Measurements from ENCODE around the gene ELMO2.

Gene ELMO2

GRCh38 chr20:46367234-46367633, 39.2 kb downstream of the ELMO2 start:
- DNase-seq (ENCODE audit: low read depth), result no peak

- no peak for DNase-seq (ENCODE audit: low read depth)
Measured at GRCh38 chr20:46366826-46367225, 39.6 kb downstream of the ELMO2 start.

- no peak for DNase-seq (ENCODE audit: low read depth)
Measured at GRCh38 chr20:46365487-46366220, 40.8 kb downstream of the ELMO2 start.

GRCh38 chr20:46364670-46365486, 41.5 kb downstream of the ELMO2 start:
- DNase-seq (ENCODE audit: low read depth), result no peak

- DNase-seq (ENCODE audit: low read depth), result peak; percentile 77
Measured at GRCh38 chr20:46363874-46364669, 42.3 kb downstream of the ELMO2 start.

- DNase-seq (ENCODE audit: low read depth), result no peak
Measured at GRCh38 chr20:46362921-46363867, 43.2 kb downstream of the ELMO2 start.

GRCh38 chr20:46361811-46362210, 44.6 kb downstream of the ELMO2 start:
- DNase-seq (ENCODE audit: low read depth), result no peak

- no peak for DNase-seq (ENCODE audit: low read depth)
Measured at GRCh38 chr20:46361381-46361780, 45.0 kb downstream of the ELMO2 start.

- DNase-seq (ENCODE audit: low read depth), result no peak
Measured at GRCh38 chr20:46359233-46359751, 47.1 kb downstream of the ELMO2 start.

GRCh38 chr20:46358346-46359058, 47.9 kb downstream of the ELMO2 start:
- DNase-seq (ENCODE audit: low read depth), result no peak

GRCh38 chr20:46357030-46357514, 49.3 kb downstream of the ELMO2 start:
- no peak for DNase-seq (ENCODE audit: low read depth)

GRCh38 chr20:46356195-46357029, 50.0 kb downstream of the ELMO2 start:
- DNase-seq (ENCODE audit: low read depth), result no peak

GRCh38 chr20:46355778-46356177, 50.6 kb downstream of the ELMO2 start:
- no peak for DNase-seq (ENCODE audit: low read depth)

GRCh38 chr20:46354920-46355654, 51.3 kb downstream of the ELMO2 start:
- no peak for DNase-seq (ENCODE audit: low read depth)

- no peak for DNase-seq (ENCODE audit: low read depth)
Measured at GRCh38 chr20:46354207-46354555, 52.2 kb downstream of the ELMO2 start.

GRCh38 chr20:46353500-46354206, 52.8 kb downstream of the ELMO2 start:
- DNase-seq (ENCODE audit: low read depth), result no peak

GRCh38 chr20:46352370-46352938, 54.0 kb downstream of the ELMO2 start:
- DNase-seq (ENCODE audit: low read depth), result no peak

Measured in stimulated activated CD8-positive, alpha-beta memory T cell treated with anti-CD3 and anti-CD28 coated beads, Interleukin-12 subunit alpha, Interleukin-12 subunit beta, amount 100 ng/mL, for 1 hour (primary cell).